Choroid plexus epithelial cell (primary cell): ENCODE data around the gene SOHLH2.

Experiments
- DNase-seq: peaks from one replicate; pipeline ENCODE4 v3.0.0-alpha.2; 2010; ENCODE audit warnings: low read depth
- H3K4me3 ChIP-seq: 2 replicates; pipeline ENCODE4 v1.5.1; 2011; ENCODE audit warnings: low read depth, mild to moderate bottlenecking, control low read depth, low read length, moderate library complexity
- CTCF ChIP-seq: conservative IDR thresholded peaks from 2 replicates; pipeline ENCODE4 v1.5.1; 2011; ENCODE audit warnings: low read depth, mild to moderate bottlenecking, control low read depth, inconsistent platforms, low read length, moderate library complexity

The SOHLH2 gene

GRCh38 chr13:36217456-36217855 is 3.1 kb upstream of the SOHLH2 start:
- no peak for DNase-seq
- TF ChIP-seq CTCF = no peak
- H3K4me3 ChIP-seq = no peak overlapping the region

GRCh38 chr13:36212789-36213188 is 1.6 kb downstream of the SOHLH2 start:
- H3K4me3 ChIP-seq = no peak overlapping the region
- no peak for DNase-seq
- TF ChIP-seq CTCF = no peak

- H3K4me3 ChIP-seq = no peak overlapping the region
- DNase-seq = peak; percentile 77
- TF ChIP-seq CTCF = no peak
These were observed 2.8 kb downstream of the SOHLH2 start for GRCh38 chr13:36211567-36211966.

GRCh38 chr13:36210738-36211137 is 3.6 kb downstream of the SOHLH2 start:
- no peak for TF ChIP-seq CTCF
- DNase-seq = no peak
- H3K4me3 ChIP-seq = no peak overlapping the region

- no peak for DNase-seq
- TF ChIP-seq CTCF = no peak
- H3K4me3 ChIP-seq = no peak overlapping the region
These were observed 6.7 kb downstream of the SOHLH2 start for GRCh38 chr13:36207672-36208071.

- peak; percentile 48 for DNase-seq
- H3K4me3 ChIP-seq = no peak overlapping the region
- no peak for TF ChIP-seq CTCF
These were observed 21.1 kb downstream of the SOHLH2 start for GRCh38 chr13:36193151-36193855.

- no peak for TF ChIP-seq CTCF
- DNase-seq = no peak
- H3K4me3 ChIP-seq = no peak overlapping the region
These were observed 22.2 kb downstream of the SOHLH2 start for GRCh38 chr13:36192166-36192565.
